ENCODE data around the gene STARD10. TPM values are rescaled to one million over a fixed set of nuclear protein-coding genes. Genes with fewer than 3 reads are reported as not detected.

Gene STARD10
- total RNA-seq, 2 experiments from 2014 or later: 10.5 to 12.9 TPM

DNA sequence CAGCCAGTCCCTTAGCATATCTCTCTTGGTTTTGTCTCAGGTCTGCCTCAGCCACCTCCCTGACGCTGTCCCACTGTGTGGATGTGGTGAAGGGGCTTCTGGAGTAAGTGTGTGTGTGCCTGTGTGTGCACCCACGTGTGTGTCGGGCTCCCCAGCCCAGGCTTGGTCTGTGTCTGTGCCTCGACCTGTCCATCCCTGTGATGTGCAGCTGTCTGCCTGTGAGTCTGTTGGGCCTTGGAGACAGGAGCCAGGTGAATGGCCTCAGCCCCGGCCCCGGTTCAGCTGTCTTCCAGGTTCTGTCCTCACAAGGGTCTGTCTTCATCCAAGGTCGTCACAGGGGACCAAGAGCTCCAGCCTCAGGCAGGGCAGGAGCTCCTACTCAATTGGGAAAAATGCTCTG lies 30.2 kb upstream of the STARD10 start:
- Histone ChIP-seq H3K27ac (ENCODE audit: low read depth in 1 of 2, low read length in 2 of 2) (no peak overlapping the region), H3K4me3 (ENCODE audit: low read length) (no peak overlapping the region), H3K27me3 (ENCODE audit: control insufficient read depth in 1 of 2, insufficient read depth in 2 of 2, low read length in 2 of 2) (no peaks in the 10 kb centered on the region), H3K36me3 (ENCODE audit: insufficient read depth, low read length) (peaks cover 82% of the 10 kb centered on the region), H3K9me3 (ENCODE audit: control insufficient read depth in 1 of 2, insufficient read depth in 1 of 2, low read length in 2 of 2) (no peaks in the 10 kb centered on the region), H3K4me1 (ENCODE audit: insufficient read depth, low read length) (peaks cover 47% of the 10 kb centered on the region)
- ChIA-PET CTCF (no interaction called here), POLR2A (no interaction called here)
- no peak for ATAC-seq (ENCODE audit: poor library complexity)
- intact Hi-C loops (cut with DNase I, micrococcal nuclease): no loop called here
- peaks cover 16% of the 10 kb centered on the region for H3K4me1 Mint-ChIP-seq (ENCODE audit: low read depth)
- TF ChIP-seq, protein P1, sequence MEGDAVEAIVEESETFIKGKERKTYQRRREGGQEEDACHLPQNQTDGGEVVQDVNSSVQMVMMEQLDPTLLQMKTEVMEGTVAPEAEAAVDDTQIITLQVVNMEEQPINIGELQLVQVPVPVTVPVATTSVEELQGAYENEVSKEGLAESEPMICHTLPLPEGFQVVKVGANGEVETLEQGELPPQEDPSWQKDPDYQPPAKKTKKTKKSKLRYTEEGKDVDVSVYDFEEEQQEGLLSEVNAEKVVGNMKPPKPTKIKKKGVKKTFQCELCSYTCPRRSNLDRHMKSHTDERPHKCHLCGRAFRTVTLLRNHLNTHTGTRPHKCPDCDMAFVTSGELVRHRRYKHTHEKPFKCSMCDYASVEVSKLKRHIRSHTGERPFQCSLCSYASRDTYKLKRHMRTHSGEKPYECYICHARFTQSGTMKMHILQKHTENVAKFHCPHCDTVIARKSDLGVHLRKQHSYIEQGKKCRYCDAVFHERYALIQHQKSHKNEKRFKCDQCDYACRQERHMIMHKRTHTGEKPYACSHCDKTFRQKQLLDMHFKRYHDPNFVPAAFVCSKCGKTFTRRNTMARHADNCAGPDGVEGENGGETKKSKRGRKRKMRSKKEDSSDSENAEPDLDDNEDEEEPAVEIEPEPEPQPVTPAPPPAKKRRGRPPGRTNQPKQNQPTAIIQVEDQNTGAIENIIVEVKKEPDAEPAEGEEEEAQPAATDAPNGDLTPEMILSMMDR (IDR thresholded peaks at IDR 0.05): no peak
- peak overlapping the region; percentile 24 for H3K27ac Mint-ChIP-seq
- H3K36me3 Mint-ChIP-seq (ENCODE audit: low read depth): peaks cover 61% of the 10 kb centered on the region
- DNase-seq: no peak
- no peak overlapping the region for H3K4me3 Mint-ChIP-seq
- no peaks in the 10 kb centered on the region for H3K27me3 Mint-ChIP-seq
- no peaks in the 10 kb centered on the region for H3K9me3 Mint-ChIP-seq

DNA sequence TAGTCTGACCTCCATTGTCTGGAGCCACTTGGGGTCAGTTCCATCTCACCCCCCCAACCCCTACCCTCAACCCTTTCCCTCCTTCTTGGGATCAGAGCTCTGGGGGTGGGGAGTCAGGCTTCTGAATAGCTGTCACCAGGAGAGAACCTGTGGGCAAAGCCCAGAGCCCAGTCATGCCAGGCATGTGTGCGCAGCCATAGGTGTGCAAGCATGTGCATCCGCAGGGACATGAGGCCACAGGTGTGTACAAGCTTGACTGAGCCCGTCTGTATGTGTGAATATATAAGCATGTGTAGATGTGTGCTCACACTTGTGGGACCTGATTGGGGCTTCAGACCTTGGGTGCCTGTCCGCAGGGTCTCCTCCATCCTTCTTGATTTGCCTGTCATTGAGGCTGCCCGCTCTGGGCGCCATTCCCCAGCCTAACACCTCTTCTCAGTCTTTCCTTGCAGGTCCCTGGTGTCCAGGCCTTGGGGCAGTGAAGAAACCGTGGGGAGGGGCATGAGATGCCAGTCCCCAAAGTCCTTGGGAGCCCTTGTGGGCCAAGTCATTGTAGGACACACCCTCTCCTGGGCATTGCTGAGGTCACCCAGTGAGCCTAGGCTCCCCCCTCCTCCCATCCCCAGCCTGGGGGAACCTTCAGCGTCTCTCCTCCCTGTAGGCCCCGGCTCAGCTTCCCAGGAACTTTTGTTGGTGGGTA lies 29.4 kb upstream of the STARD10 start:
- no peaks in the 10 kb centered on the region for H3K27me3 Mint-ChIP-seq
- no peak overlapping the region for H3K4me3 ChIP-seq (ENCODE audit: low read length)
- H3K4me1 ChIP-seq (ENCODE audit: insufficient read depth, low read length): peaks cover 45% of the 10 kb centered on the region
- H3K4me1 Mint-ChIP-seq (ENCODE audit: low read depth): peaks cover 21% of the 10 kb centered on the region
- H3K9me3 Mint-ChIP-seq: no peaks in the 10 kb centered on the region
- no peak for ATAC-seq (ENCODE audit: poor library complexity)
- H3K27ac Mint-ChIP-seq: peak overlapping the region; percentile 24
- POLR2A ChIA-PET: interaction anchor here (0.8 to 1.2 kb wide), 2 partner anchors 10 to 101 kb away, joined by 4 read pairs; partner anchors contain the start of gene ATG16L2
- CTCF ChIA-PET: interaction anchor here (1.2 kb wide), 1 partner anchor 102 kb away, joined by 3 read pairs; no protein-coding TSS in a partner anchor
- H3K9me3 ChIP-seq (ENCODE audit: control insufficient read depth in 1 of 2, insufficient read depth in 1 of 2, low read length in 2 of 2): no peaks in the 10 kb centered on the region
- TF ChIP-seq, protein P1 (IDR thresholded peaks at IDR 0.05): no peak
- intact Hi-C loops (cut with DNase I, micrococcal nuclease): no loop called here
- no peak for DNase-seq
- H3K27me3 ChIP-seq (ENCODE audit: control insufficient read depth in 1 of 2, insufficient read depth in 2 of 2, low read length in 2 of 2): no peaks in the 10 kb centered on the region
- H3K36me3 ChIP-seq (ENCODE audit: insufficient read depth, low read length): peaks cover 82% of the 10 kb centered on the region
- H3K27ac ChIP-seq (ENCODE audit: low read depth in 1 of 2, low read length in 2 of 2): peak overlapping the region in 1 of 2 donors; percentile 45
- H3K4me3 Mint-ChIP-seq: peak overlapping the region; percentile 51
- H3K36me3 Mint-ChIP-seq (ENCODE audit: low read depth): peaks cover 62% of the 10 kb centered on the region

DNA sequence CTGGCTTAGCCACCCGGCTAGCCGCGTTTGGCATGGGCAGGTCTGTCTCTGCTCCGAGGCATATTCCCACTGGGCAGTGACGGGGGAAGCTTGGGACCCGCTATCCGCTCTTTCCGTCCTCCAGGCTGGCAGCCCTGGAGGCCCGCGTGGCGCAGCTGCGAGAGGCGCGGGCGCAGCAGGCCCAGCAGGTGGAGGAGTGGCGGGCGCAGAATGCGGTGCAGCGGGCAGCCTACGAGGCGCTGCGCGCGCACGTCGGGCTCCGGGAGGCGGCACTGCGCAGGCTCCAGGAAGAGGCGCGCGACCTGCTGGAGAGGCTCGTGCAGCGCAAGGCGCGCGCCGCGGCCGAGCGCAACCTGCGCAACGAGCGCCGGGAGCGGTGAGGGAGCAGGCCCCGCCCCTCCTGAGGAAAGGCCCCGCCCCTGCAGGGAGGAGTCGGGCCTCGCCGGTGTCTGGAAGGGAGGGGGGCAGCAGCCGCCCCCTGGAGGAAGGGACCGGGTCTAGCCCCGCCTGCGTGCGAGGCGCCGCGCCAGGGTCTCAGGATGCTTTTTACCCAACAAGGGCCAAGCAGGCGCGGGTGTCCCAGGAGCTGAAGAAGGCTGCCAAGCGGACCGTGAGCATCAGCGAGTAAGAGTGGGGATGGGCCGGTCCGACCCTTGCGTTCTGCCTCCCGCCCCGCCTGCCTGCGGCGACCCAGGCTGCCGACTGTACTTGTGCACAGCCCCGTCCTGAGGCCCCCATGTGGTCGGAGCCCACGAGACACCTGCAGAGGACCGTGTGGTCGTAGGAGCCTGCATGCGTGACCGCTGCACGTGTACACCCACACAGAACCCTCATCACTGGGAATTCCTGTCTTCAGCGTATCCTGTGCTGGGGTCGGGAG lies 28.3 kb upstream of the STARD10 start:
- H3K27me3 Mint-ChIP-seq: no peaks in the 10 kb centered on the region
- H3K9me3 Mint-ChIP-seq: no peaks in the 10 kb centered on the region
- Histone ChIP-seq H3K36me3 (ENCODE audit: insufficient read depth, low read length) (peaks cover 90% of the 10 kb centered on the region), H3K27me3 (ENCODE audit: control insufficient read depth in 1 of 2, insufficient read depth in 2 of 2, low read length in 2 of 2) (no peaks in the 10 kb centered on the region), H3K4me3 (ENCODE audit: low read length) (peak overlapping the region; percentile 40), H3K27ac (ENCODE audit: low read depth in 1 of 2, low read length in 2 of 2) (peak overlapping the region; percentile 3 to 45), H3K9me3 (ENCODE audit: control insufficient read depth in 1 of 2, insufficient read depth in 1 of 2, low read length in 2 of 2) (no peaks in the 10 kb centered on the region), H3K4me1 (ENCODE audit: insufficient read depth, low read length) (peaks cover 35% of the 10 kb centered on the region)
- peak overlapping the region; percentile 11 for H3K4me3 Mint-ChIP-seq
- TF ChIP-seq, protein P1 (IDR thresholded peaks at IDR 0.05): no peak
- ChIA-PET POLR2A (interaction anchor here (0.7 to 1.2 kb wide), 2 partner anchors 8 to 825 kb away, joined by 3 to 4 read pairs; partner anchors contain the start of gene ATG16L2), CTCF (interaction anchor here (1.2 kb wide), 1 partner anchor 100 kb away, joined by 3 read pairs; no protein-coding TSS in a partner anchor)
- H3K27ac Mint-ChIP-seq: no peak overlapping the region
- peaks cover 70% of the 10 kb centered on the region for H3K36me3 Mint-ChIP-seq (ENCODE audit: low read depth)
- peak; percentile 75 to 95 (median 90) for DNase-seq
- intact Hi-C loops (cut with DNase I, micrococcal nuclease): no loop called here
- H3K4me1 Mint-ChIP-seq (ENCODE audit: low read depth): peaks cover 27% of the 10 kb centered on the region
- peak; percentile 87 for ATAC-seq (ENCODE audit: poor library complexity)

Measured in CD4-positive, alpha-beta T cell (primary cell).